Activated B cell treated with CpG ODN at 0.5 μM for 24 hours (primary cell): ENCODE measurements around the gene LRRIQ4. TPM values are rescaled to one million over a fixed set of nuclear protein-coding genes. Genes with fewer than 3 reads are reported as not detected.

Experiments used
- ATAC-seq: fragments of 200-7000 bp; cut with Tn5 transposase; one replicate; pipeline ENCODE4 v1.10.0; 2021; ENCODE audit warnings: low read depth, mild to moderate bottlenecking, moderate library complexity
- CTCF ChIA-PET: fragments of 350-600 bp; sonication (Branson Sonifier 250); formaldehyde crosslinking; loops from one replicate; lab custom pipeline; 2021; ENCODE audit warnings: antibody characterized with exemption; lab: Charles Lee
- POLR2A ChIA-PET: fragments of 350-600 bp; sonication (Branson Sonifier 250); formaldehyde crosslinking; loops from one replicate; lab custom pipeline; 2021; ENCODE audit warnings: antibody characterized with exemption; lab: Charles Lee
- DNase-seq: peaks from one replicate; pipeline ENCODE4 v3.0.0; 2022
- H3K27ac Mint-ChIP-seq: one replicate; pipeline ENCODE4 v1.8.0; 2020; ENCODE audit warnings: mixed read lengths
- H3K27me3 Mint-ChIP-seq: one replicate; pipeline ENCODE4 v1.8.0; 2021; ENCODE audit warnings: mixed read lengths
- H3K36me3 Mint-ChIP-seq: one replicate; pipeline ENCODE4 v1.8.0; 2021; ENCODE audit warnings: low read depth, mixed read lengths
- H3K4me1 Mint-ChIP-seq: one replicate; pipeline ENCODE4 v1.8.0; 2021; ENCODE audit warnings: mixed read lengths
- H3K4me3 Mint-ChIP-seq: one replicate; pipeline ENCODE4 v1.8.0; 2020; ENCODE audit warnings: mild to moderate bottlenecking, mixed read lengths
- H3K9me3 Mint-ChIP-seq: one replicate; pipeline ENCODE4 v1.8.0; 2020; ENCODE audit warnings: mixed read lengths
- CTCF ChIP-seq: fragments of 200-600 bp; IDR thresholded peaks from one replicate; pipeline ENCODE4 v1.8.0; 2022; ENCODE audit warnings: antibody characterized with exemption, mild to moderate bottlenecking
- intact Hi-C: fragments of 100-400 bp; cut with micrococcal nuclease; formaldehyde crosslinking; loops from one replicate; pipeline ENCODE4 v1.15.1; 2024
- total RNA-seq: library from RNA; stranded (reverse); gene quantifications from 2 replicates; pipeline ENCODE4 v1.2.3, GENCODE V29; 2022

Gene LRRIQ4
- total RNA-seq, 1 donor from 2014 or later, result 0.40 TPM

- Mint-ChIP-seq H3K9me3 (peaks cover 8% of the 10 kb centered on the region), H3K27ac (no peak overlapping the region), H3K4me1 (peaks cover 23% of the 10 kb centered on the region), H3K27me3 (no peaks in the 10 kb centered on the region), H3K36me3 (peaks cover 4% of the 10 kb centered on the region), H3K4me3 (no peak overlapping the region)
- intact Hi-C loops, result no loop called here
- ChIA-PET CTCF (no interaction called here), POLR2A (interaction anchor here (1.7 kb wide), 1 partner anchor 28 kb away, joined by 5 read pairs; no protein-coding TSS in a partner anchor)
- ATAC-seq, result no peak
- no peak for TF ChIP-seq CTCF
- DNase-seq, result no peak
Observed at GRCh38 chr3:169818316-169818715, 5.6 kb downstream of the LRRIQ4 start.

- POLR2A ChIA-PET, result interaction anchor here (1.2 kb wide), 1 partner anchor 13 kb away, joined by 4 read pairs; no protein-coding TSS in a partner anchor
- no peaks in the 10 kb centered on the region for H3K9me3 Mint-ChIP-seq
- no peak for TF ChIP-seq CTCF
- H3K36me3 Mint-ChIP-seq, result no peaks in the 10 kb centered on the region
- ATAC-seq (no peak), DNase-seq (no peak)
- no peak overlapping the region for H3K27ac Mint-ChIP-seq
- peaks cover 7% of the 10 kb centered on the region for H3K4me1 Mint-ChIP-seq
- intact Hi-C loops, result no loop called here
- CTCF ChIA-PET, result no interaction called here
- no peaks in the 10 kb centered on the region for H3K27me3 Mint-ChIP-seq
- H3K4me3 Mint-ChIP-seq, result no peak overlapping the region
Observed at GRCh38 chr3:169822091-169822490, 9.4 kb downstream of the LRRIQ4 start.

- TF ChIP-seq CTCF, result no peak
- Mint-ChIP-seq H3K9me3 (no peaks in the 10 kb centered on the region), H3K4me3 (no peak overlapping the region), H3K27me3 (no peaks in the 10 kb centered on the region), H3K27ac (no peak overlapping the region), H3K4me1 (peaks cover 7% of the 10 kb centered on the region), H3K36me3 (no peaks in the 10 kb centered on the region)
- intact Hi-C loops, result no loop called here
- POLR2A ChIA-PET, result interaction anchor here (1.2 kb wide), 1 partner anchor 12 kb away, joined by 4 read pairs; no protein-coding TSS in a partner anchor
- CTCF ChIA-PET, result no interaction called here
- no peak for DNase-seq
- ATAC-seq, result no peak
Observed at GRCh38 chr3:169822540-169822939, 9.9 kb downstream of the LRRIQ4 start.

- no peak for TF ChIP-seq CTCF
- no peaks in the 10 kb centered on the region for H3K9me3 Mint-ChIP-seq
- peaks cover 7% of the 10 kb centered on the region for H3K4me1 Mint-ChIP-seq
- ChIA-PET POLR2A (interaction anchor here (1.2 kb wide), 1 partner anchor 12 kb away, joined by 4 read pairs; no protein-coding TSS in a partner anchor), CTCF (no interaction called here)
- intact Hi-C loops, result no loop called here
- H3K4me3 Mint-ChIP-seq, result no peak overlapping the region
- H3K36me3 Mint-ChIP-seq, result no peaks in the 10 kb centered on the region
- no peak overlapping the region for H3K27ac Mint-ChIP-seq
- ATAC-seq (no peak), DNase-seq (no peak)
- H3K27me3 Mint-ChIP-seq, result no peaks in the 10 kb centered on the region
Observed at GRCh38 chr3:169822983-169823382, 10.3 kb downstream of the LRRIQ4 start.

- H3K4me3 Mint-ChIP-seq, result no peak overlapping the region
- no peaks in the 10 kb centered on the region for H3K36me3 Mint-ChIP-seq
- peaks cover 4% of the 10 kb centered on the region for H3K4me1 Mint-ChIP-seq
- no peaks in the 10 kb centered on the region for H3K27me3 Mint-ChIP-seq
- ATAC-seq, result no peak
- H3K9me3 Mint-ChIP-seq, result no peaks in the 10 kb centered on the region
- no peak for DNase-seq
- no peak for TF ChIP-seq CTCF
- ChIA-PET POLR2A (interaction anchor here (0.7 kb wide), 1 partner anchor 9 kb away, joined by 3 read pairs; no protein-coding TSS in a partner anchor), CTCF (interaction anchor here (1.2 kb wide), 1 partner anchor 9 kb away, joined by 3 read pairs; no protein-coding TSS in a partner anchor)
- intact Hi-C loops, result no loop called here
- H3K27ac Mint-ChIP-seq, result no peak overlapping the region
Observed at GRCh38 chr3:169825316-169825715, 12.6 kb downstream of the LRRIQ4 start.
